Stomach smooth muscle (tissue), 2 donors: ENCODE results near the gene MED27.
"Not testable (repeated sequence)": the region's sequence is repeated elsewhere in the genome, so short reads cannot be mapped to it uniquely, and the experiment has no call there.

ENCODE experiments used
- H3K27ac ChIP-seq: one replicate; pipeline ENCODE4 v1.7.0; 2013; ENCODE audit warnings: mild to moderate bottlenecking, low read length, inconsistent platforms
- H3K27me3 ChIP-seq, 2 donors: one replicate each; pipeline ENCODE4 v1.7.0; 2013; ENCODE audit warnings: low read length in 2 of 2; ENCODE audit not compliant: insufficient read depth in 2 of 2, control insufficient read depth in 1 of 2
- H3K36me3 ChIP-seq, 2 donors: one replicate each; pipeline ENCODE4 v1.7.0; 2013; ENCODE audit warnings: low read length in 2 of 2; ENCODE audit not compliant: control insufficient read depth in 2 of 2, insufficient read depth in 2 of 2
- H3K4me1 ChIP-seq: one replicate; pipeline ENCODE4 v1.7.0; 2013; ENCODE audit warnings: low read length; ENCODE audit not compliant: control insufficient read depth, insufficient read depth
- H3K4me3 ChIP-seq, 2 donors: one replicate each; pipeline ENCODE4 v1.7.0; 2013; ENCODE audit warnings: low read length in 2 of 2
- H3K9ac ChIP-seq, 2 donors: one replicate each; pipeline ENCODE4 v1.7.0; 2013; ENCODE audit warnings: low read length in 2 of 2, mild to moderate bottlenecking in 1 of 2
- H3K9me3 ChIP-seq, 2 donors: one replicate each; pipeline ENCODE4 v1.7.0; 2013; ENCODE audit warnings: low read length in 2 of 2; ENCODE audit not compliant: control insufficient read depth in 2 of 2
- donor health status: healthy.
- donor health status: Pancreatic carcinoma.

The MED27 gene

DNA sequence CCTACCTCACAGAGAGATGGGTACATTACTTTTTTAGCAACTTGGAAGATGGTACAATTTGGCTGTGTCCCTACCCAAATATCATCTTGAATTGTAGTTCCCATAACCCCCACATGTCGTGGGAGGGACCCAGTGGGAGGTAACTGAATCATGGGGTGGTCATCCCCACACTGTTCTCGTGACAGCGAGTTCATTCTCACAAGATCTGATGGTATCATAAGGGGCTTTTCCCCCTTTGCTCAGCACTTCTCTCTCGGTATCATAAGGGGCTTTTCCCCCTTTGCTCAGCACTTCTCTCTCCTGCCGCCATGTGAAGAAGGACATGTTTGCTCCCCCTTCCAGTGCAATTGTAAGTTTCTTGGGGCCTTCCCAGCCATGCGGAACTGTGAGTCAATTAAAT is 21.4 kb downstream of the MED27 start:
- not testable (repeated sequence) for H3K36me3 ChIP-seq, H3K27me3 ChIP-seq, H3K27ac ChIP-seq, H3K9ac ChIP-seq, H3K4me1 ChIP-seq, H3K9me3 ChIP-seq, H3K4me3 ChIP-seq

DNA sequence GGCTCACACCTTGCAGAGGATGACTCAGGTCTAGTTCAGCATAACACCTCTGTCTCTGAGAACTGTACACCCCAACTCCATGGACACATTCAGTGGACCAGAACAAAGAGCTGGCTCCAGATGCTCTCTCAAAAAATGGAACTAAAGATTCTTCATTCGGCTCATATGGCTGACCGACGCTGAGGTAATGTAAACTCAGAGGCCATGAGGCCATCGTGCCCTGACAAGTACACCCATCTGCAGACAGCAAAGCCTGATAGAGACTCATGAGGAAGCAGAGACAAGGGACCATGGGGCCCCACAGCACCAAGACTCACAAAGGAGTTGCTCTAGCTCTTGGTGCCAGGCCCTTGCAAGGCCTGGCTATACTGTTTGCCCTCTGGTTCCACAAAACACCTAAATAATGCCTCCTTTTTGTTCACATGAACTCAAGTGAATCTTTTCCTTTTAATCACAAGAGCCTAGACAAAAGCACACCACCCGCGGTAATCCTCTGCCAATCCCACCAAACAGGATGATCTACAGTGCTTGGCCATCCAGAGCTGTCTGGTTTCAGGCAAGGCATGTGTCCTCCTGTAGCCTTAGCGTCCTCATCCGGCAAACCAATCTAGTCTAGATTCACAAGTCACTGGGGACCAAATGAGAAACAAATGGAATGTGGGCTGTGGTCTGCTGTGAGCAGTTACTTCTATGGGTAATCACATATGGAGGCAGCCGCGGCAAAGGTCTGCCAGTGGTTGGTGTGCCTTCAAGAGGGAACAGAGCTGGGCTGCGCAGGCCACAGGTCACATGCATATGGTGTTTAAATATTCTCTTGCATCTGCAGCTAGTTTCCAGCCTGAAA is 22.7 kb downstream of the MED27 start:
- H3K36me3 ChIP-seq = no peaks in the 10 kb centered on the region
- H3K9ac ChIP-seq = no peak overlapping the region

DNA sequence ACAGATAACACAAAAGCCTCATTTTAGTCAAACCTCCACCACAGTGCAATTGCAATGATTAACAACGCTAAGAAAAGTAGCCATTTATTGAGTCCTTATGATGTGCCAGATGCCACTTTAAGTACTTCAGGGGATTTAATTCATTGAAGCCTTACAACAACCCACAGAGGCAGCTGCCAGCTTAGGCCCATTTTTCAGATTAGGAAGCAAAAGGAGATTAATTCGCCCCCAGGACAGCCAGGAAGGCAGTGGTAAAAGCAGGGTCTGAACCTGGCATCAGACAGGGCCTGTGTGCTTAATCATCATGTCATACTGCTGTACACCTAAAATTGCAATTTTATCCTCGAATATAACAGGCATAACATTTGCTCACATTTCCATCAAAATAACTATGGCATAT is 23.9 kb downstream of the MED27 start:
- Histone ChIP-seq H3K9ac (no peak overlapping the region), H3K27me3 (no peaks in the 10 kb centered on the region), H3K4me3 (no peak overlapping the region), H3K27ac (no peak overlapping the region), H3K36me3 (no peaks in the 10 kb centered on the region), H3K4me1 (no peaks in the 10 kb centered on the region), H3K9me3 (no peaks in the 10 kb centered on the region)

More for the DNA sequence above, 22.7 kb downstream of the MED27 start:
- H3K4me3 ChIP-seq = no peak overlapping the region
- no peaks in the 10 kb centered on the region for H3K9me3 ChIP-seq
- no peak overlapping the region for H3K27ac ChIP-seq
- peaks cover 2% of the 10 kb centered on the region for H3K4me1 ChIP-seq
- no peaks in the 10 kb centered on the region for H3K27me3 ChIP-seq

DNA sequence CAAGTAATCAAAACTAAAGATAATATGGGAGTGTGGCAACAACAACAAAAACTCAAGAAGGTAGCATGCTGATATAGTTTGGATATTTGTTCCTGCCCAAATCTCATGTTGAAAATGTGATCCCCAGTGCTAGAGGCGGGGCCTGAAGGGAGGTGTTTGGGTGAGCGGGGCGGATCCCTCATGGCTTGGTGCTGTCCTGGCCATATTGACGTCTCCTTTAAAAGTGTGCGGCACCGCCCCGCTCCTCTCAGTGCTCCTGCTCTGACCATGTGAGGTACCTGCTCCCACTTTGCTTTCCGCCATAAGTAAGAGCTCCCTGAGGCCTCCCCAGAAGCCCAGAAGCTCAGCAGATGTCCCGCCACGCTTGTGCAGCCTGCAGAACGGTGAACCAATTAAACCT is 25.6 kb downstream of the MED27 start:
- H3K4me3 ChIP-seq = no peak overlapping the region
- no peaks in the 10 kb centered on the region for H3K9me3 ChIP-seq
- H3K27me3 ChIP-seq = no peaks in the 10 kb centered on the region
- H3K9ac ChIP-seq = no peak overlapping the region
- no peaks in the 10 kb centered on the region for H3K4me1 ChIP-seq
- H3K36me3 ChIP-seq = peaks cover 0 to 2% of the 10 kb centered on the region in 2 donors
- H3K27ac ChIP-seq = no peak overlapping the region

DNA sequence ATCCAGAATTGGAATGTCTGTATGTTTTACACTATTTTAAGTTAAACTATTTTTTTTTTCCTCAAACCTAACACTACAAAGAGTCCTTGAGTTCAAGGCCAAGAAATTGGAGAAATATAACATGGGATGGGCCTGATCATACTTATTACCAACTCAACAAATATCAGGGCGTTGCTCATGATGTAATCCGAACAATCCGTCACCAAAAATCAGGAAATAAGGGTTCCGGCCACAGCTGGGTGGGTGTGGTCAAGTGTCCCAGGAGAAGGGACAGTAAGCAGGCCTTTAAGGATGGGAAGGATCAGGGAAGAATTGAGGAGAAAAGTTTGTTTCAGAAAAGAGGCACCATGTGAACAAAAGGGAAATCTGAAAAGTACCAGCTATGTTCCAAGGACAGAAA is 29.8 kb downstream of the MED27 start:
- Histone ChIP-seq H3K9me3 (no peaks in the 10 kb centered on the region), H3K27me3 (no peaks in the 10 kb centered on the region), H3K9ac (no peak overlapping the region), H3K27ac (no peak overlapping the region), H3K4me1 (no peaks in the 10 kb centered on the region), H3K36me3 (peaks cover 0 to 2% of the 10 kb centered on the region in 2 donors), H3K4me3 (no peak overlapping the region)

DNA sequence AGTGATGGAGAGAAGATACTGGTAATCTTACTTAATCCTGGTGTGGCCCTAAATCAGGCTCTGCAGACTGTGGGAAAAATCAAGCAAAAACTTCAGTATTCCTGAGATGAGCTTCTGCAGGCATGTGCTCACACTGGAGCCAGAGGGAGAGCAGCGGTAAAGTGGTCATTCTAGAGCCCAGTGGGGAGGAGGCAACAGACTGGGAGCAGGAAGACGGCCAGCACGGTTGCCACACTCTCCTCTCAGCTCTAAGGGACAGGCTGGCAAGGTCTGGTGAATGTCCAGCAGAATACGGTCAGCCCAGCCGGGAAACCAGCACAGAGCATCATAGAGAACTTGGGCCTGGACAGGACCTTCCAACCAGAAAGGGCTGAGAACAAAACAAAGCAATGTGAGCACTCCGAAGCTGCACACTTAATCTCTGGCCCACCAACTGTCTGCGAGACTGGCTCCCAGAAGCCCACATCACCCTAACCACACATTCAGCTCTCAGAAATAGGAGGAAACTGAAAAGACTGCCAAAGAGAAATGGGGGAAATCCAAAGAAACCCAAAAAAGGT is 30.3 kb downstream of the MED27 start:
- peaks cover 0 to 2% of the 10 kb centered on the region in 2 donors for H3K36me3 ChIP-seq
- no peak overlapping the region for H3K27ac ChIP-seq
- no peaks in the 10 kb centered on the region for H3K4me1 ChIP-seq
- no peak overlapping the region for H3K4me3 ChIP-seq
- no peaks in the 10 kb centered on the region for H3K27me3 ChIP-seq
- H3K9ac ChIP-seq = no peak overlapping the region
- H3K9me3 ChIP-seq = no peaks in the 10 kb centered on the region

DNA sequence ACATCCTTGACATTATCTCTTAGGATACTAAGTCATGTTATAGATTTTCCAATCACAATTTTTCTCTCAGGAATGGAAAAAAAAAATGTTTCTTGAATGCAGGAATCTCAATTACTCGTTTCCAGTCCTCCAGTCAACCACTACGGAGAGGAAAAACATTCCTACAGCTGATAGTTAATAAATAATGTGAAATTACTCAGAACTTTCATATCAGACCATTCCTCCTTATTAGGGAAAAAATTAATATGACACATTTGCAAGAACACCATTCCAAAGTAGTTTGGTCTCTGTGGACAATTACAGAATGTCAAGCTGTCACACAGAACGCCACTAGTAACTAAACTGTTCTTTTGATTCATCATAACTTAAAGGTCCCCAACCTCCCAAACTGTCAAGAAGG is 31.5 kb downstream of the MED27 start:
- Histone ChIP-seq H3K27me3 (no peaks in the 10 kb centered on the region), H3K9me3 (no peaks in the 10 kb centered on the region), H3K4me3 (no peak overlapping the region), H3K36me3 (peaks cover 0 to 2% of the 10 kb centered on the region in 2 donors), H3K27ac (no peak overlapping the region), H3K4me1 (no peaks in the 10 kb centered on the region), H3K9ac (no peak overlapping the region)

DNA sequence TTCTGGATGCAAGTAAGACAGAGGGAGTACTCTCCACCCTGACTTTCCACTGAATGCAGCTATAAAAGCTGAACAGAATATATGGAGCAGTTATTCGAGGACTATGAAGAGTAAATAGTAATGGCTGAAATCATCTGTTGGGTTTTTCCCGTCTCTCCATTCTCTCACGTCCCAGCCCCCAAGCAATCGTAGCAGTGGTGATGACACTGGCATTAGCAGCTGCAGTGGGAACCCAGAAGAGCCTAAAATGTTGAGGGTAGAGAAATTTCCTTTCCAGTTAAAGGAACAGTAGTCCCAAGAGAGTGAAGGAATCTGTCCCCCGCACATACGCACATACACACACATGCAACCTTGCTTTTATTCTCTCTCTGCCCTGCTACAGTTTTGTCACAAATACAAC is 33.2 kb downstream of the MED27 start:
- no peaks in the 10 kb centered on the region for H3K9me3 ChIP-seq
- H3K27me3 ChIP-seq = no peaks in the 10 kb centered on the region
- no peak overlapping the region for H3K4me3 ChIP-seq
- H3K9ac ChIP-seq = no peak overlapping the region
- H3K4me1 ChIP-seq = no peaks in the 10 kb centered on the region
- peaks cover 0 to 4% of the 10 kb centered on the region in 2 donors for H3K36me3 ChIP-seq
- no peak overlapping the region for H3K27ac ChIP-seq

DNA sequence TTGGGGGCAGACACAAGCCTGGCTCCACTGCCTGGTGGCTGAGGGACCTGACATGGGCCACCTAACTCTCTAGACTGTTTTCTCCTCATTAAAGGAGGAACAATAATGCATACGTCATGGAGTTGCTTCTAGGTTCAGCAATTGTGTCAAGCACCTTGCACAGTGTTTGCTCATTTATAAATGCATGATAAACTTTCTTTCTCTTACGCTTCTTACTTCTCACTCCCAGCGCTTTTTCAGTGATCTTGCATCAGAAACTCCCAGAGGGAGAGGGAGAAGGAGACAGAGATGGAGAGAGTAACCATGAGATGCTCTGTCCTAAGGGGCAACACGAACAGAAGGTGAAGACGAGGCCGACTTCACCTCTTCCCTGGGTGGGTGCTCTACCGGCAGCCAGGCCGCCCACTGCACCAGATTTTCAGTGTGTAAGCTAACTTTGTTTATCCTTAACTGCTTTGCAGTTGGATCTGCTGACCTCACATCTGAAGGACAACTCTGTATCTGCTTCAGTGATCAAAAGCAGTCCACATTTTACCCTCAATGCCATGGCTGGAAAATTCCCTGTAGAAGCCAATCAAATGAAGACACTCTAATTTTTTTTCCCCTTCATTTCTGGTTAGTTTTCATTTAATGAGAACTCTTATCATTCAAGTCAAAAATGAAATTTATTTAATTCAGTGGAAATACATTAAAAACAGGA is 35.3 kb downstream of the MED27 start:
- no peak overlapping the region for H3K4me3 ChIP-seq

DNA sequence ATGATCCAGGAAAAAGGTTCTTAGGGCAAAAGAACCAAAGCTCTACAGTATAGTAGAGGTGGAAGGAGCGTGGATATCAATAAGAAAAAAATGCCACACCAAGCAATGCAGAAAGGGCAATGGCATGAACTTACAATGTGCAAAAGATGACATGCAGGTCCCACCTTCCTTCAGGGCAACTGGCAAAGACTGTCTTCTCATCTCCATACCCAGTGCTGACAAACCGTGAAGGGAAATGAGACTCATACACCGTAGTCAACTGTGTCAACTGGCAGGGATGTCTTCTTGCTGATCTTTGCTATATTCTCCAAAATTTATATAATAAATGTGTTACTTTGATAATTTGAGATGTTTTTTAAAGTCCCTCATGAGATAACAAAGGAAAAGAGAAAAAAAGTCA is 36.0 kb downstream of the MED27 start:
- Histone ChIP-seq H3K27me3 (no peaks in the 10 kb centered on the region), H3K9me3 (no peaks in the 10 kb centered on the region), H3K4me1 (no peaks in the 10 kb centered on the region), H3K9ac (no peak overlapping the region), H3K4me3 (no peak overlapping the region), H3K36me3 (peaks cover 0 to 2% of the 10 kb centered on the region in 2 donors), H3K27ac (no peak overlapping the region)

More for the DNA sequence above, 35.3 kb downstream of the MED27 start:
- no peaks in the 10 kb centered on the region for H3K4me1 ChIP-seq
- peaks cover 0 to 2% of the 10 kb centered on the region in 2 donors for H3K36me3 ChIP-seq
- no peaks in the 10 kb centered on the region for H3K9me3 ChIP-seq
- H3K9ac ChIP-seq = no peak overlapping the region
- no peak overlapping the region for H3K27ac ChIP-seq
- H3K27me3 ChIP-seq = no peaks in the 10 kb centered on the region

DNA sequence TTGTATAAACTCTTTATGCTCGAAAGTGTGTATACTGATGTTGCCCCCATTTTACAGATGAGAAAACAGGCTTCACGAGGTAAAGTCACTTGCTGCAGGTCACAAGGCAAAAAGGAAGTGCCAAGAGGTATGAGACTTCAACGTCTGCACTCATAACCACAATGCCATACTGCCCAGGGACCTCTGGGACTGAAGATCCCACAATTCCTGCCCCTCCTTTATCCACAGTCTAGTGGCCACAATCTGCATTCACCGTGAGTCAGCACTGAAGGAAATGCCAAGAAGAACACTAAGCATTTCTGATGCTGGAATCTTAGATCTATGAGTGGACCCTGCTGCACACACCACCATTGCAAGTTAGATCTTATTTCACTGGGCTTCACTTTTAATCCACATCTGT is 37.3 kb downstream of the MED27 start:
- no peak overlapping the region for H3K9ac ChIP-seq
- no peak overlapping the region for H3K27ac ChIP-seq
- peaks cover 0 to 2% of the 10 kb centered on the region in 2 donors for H3K36me3 ChIP-seq
- H3K9me3 ChIP-seq = no peaks in the 10 kb centered on the region
- H3K27me3 ChIP-seq = no peaks in the 10 kb centered on the region
- H3K4me3 ChIP-seq = no peak overlapping the region
- H3K4me1 ChIP-seq = no peaks in the 10 kb centered on the region
